ENCODE measurements around the gene C15orf62.

DNA sequence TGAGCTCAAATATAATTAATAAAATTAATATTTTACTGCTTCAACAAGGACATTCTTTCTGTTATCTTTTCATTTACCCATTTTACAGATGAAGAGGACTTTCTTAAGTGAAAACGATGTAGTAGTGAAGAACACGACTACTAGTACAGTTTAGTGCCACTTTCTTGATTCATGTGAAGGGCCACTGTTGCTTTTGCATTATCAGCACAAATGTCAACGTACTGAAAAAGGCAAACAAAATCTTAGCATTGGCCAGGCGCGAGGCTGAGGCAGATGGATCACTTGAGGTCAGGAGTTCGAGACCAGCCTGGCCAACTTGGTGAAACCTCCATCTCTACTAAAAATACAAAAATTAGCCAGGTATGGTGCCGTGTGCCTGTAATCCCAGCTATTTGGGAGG lies 49.3 kb downstream of the C15orf62 start:
- TF ChIP-seq, protein P1, sequence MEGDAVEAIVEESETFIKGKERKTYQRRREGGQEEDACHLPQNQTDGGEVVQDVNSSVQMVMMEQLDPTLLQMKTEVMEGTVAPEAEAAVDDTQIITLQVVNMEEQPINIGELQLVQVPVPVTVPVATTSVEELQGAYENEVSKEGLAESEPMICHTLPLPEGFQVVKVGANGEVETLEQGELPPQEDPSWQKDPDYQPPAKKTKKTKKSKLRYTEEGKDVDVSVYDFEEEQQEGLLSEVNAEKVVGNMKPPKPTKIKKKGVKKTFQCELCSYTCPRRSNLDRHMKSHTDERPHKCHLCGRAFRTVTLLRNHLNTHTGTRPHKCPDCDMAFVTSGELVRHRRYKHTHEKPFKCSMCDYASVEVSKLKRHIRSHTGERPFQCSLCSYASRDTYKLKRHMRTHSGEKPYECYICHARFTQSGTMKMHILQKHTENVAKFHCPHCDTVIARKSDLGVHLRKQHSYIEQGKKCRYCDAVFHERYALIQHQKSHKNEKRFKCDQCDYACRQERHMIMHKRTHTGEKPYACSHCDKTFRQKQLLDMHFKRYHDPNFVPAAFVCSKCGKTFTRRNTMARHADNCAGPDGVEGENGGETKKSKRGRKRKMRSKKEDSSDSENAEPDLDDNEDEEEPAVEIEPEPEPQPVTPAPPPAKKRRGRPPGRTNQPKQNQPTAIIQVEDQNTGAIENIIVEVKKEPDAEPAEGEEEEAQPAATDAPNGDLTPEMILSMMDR (IDR thresholded peaks at IDR 0.05), result no peak
- TF ChIP-seq ZFX (IDR thresholded peaks at IDR 0.05; ENCODE audit: borderline replicate concordance), result no peak
